HG03442 (cell line): ENCODE data around the gene EN2.

Source experiments
- ATAC-seq: cut with Tn5 transposase; IDR thresholded peaks from one replicate; pipeline ENCODE4 v1.9.1; 2021; ENCODE audit warnings: mild to moderate bottlenecking, moderate library complexity; ENCODE audit not compliant: unreplicated experiment

The EN2 gene

DNA sequence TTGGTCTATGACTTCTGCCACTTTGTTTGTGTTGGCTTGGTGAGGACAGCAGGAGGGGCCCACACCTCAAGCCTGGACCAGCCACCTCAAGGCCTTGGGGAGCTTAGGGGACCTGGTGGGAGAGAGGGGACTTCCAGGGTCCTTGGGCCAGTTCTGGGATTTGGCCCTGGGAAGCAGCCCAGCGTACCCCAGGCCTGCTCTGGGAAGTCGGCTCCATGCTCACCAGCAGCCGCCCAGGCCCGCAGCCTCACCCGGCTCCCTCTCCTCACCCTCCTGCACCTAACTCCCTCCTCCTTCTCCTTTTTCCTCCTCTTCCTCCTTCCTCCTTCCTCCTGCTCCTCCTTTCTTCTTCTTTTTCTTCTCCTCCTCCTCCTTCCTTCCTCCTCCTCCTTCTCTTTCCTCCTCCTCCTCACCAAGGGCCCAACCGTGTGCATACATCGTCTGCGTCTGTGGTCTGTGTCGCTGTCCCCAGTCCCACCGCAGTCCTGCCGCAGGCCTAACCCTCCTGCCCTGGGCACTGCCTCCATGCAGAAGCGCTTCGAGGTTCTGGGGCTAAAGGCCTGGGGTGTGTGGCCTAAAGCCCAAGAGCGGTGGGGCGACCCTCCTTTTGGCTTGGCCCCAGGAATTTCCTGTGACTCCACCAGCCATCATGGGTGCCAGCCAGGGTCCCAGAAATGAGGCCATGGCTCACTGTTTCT is 5.3 kb downstream of the EN2 start:
- ATAC-seq, result no peak

GRCh38 chr7:155464183-155464582 is 6.3 kb downstream of the EN2 start:
- no peak for ATAC-seq

GRCh38 chr7:155464948-155465739 is 7.2 kb downstream of the EN2 start:
- ATAC-seq, result no peak

GRCh38 chr7:155465761-155466141 is 7.8 kb downstream of the EN2 start:
- ATAC-seq, result no peak

GRCh38 chr7:155466142-155466813 is 8.3 kb downstream of the EN2 start:
- ATAC-seq, result no peak

GRCh38 chr7:155466814-155467733 is 9.1 kb downstream of the EN2 start:
- ATAC-seq, result peak; percentile 64

DNA sequence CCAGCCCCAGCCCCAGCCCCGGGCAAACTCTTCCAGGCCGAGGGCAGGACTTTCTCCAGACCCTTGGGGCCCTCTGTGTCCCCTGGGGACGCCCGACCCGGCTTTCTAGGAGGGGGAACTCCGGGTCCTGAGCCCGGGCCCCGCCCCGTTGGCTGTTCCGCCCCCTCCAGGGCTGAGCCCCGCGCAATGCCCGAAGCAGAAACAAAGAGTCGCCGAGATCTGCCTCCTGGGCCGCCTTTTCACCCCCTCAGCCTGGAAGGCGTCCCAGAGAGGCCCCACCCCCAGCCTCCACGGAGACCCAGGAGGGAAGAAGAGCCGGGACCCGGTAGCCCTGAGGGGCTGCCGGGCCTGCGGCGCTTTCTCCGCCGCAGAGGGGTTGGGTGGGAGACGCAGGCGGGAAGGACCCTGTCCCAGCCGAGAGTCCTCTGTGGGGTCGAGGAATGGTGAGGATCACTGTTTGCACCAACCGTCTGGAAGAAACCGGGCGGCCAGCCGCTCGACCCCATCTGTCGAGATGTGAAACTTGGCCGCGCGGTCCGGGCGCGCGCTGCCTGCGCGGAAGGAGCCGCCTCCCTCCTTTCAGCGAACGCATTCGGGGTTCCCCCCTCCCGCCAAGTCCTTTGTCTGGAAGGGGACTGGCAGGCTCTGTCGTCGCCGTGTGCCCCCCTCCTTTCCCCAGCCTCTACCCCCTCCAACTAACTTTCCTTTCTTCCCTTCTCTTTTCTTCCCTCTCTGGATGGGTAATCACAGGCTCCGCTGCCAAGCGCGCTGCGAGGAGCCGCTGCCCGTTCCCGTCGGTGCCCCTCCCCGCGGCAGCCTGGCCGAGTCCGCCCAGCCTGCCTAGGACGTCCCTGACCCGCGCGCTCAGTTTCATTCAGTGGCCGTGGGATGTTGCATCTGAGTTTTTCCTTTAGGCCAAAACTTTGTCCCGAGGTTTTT is 10.2 kb downstream of the EN2 start:
- no peak for ATAC-seq

DNA sequence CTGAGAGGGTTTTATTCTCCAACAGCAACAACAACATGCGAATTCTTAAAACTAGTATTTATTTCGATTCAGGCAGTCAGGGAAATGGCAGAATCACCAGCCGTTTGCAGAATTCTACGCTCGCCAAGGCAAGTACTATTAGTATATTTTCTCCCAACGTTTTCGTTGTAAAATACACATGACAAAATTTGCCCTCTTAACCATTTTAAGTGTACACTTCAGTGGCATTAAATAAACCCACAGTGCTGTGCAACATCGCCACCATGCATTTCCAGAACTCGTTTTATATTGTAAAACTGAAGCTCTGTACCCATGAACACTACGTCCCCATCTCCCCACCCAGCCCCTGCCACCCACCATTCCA is 10.8 kb downstream of the EN2 start:
- ATAC-seq, result no peak

GRCh38 chr7:155469311-155470185 is 11.6 kb downstream of the EN2 start:
- ATAC-seq, result no peak

DNA sequence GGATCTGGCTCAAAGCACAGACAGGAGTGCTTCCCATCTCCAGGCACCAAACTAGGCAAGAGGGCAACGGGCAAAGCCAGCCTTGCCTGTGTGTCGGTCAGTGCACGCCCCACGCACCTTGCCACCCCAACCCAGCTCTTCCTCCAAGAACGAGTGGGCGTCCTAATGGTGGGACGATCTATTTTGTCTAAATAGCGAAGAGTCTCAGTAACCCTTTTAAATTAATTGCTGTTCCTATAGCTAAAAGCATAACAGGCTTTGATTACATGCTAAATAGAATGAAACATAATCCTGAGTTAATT is 12.2 kb downstream of the EN2 start:
- no peak for ATAC-seq

- ATAC-seq, result no peak
Observed at GRCh38 chr7:155470686-155471638, 13.0 kb downstream of the EN2 start.

DNA sequence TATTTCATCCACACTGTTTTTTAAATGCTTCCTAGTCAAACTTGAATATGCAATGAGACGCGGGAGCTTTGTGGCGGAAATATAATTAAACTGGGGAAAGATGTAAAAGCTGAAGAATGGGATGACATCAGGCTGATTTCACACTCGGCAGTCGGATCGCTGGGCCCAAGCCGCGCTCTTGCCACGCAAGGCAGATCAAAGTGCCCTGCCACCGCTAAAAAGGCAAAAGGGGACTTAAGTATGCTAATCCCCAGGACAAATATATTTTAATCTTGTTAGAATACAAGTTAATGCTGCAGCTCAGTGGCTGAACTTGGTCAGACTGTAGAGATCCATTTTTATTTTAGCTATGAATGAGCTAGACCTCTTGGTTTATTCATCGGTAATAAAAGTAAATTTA is 13.8 kb downstream of the EN2 start:
- no peak for ATAC-seq

DNA sequence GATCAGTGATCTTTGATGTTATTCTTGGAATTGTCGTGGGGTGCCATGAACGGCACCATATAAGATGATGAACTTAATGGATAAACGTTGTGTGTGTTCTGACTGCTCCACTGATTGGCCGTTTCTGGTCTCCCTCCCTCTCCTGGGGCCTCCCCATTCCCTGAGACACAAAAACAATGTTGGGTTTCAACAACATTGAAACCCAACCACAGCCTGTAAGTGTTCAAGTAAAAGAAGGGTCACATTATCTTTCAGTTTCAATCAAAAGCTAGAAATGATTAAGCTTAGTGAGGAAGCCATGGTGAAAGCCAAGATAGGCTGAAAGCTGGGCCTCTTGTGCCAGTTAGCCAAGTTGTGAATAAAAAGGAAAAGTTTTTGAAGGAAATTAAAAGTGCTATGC is 19.5 kb downstream of the EN2 start:
- ATAC-seq, result peak; percentile 94

DNA sequence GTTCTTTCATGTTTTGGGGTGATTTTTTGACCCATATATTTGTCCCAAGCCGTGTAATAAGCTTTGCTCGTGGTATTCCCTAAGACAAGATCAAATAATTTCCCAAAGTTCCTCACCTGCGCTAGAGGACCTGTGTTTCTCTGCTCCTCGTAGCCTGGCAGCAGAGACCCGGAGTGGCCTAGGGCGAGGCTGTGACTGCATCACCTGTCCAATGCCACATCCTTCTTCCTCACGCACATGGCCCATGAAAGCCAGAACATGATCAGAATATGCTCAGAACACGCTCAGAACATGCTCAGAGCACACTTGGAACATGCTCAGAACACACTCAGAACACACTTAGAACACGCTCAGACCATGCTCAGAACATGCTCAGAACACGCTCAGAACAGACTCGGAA is 23.8 kb downstream of the EN2 start:
- ATAC-seq, result no peak

GRCh38 chr7:155482511-155483183 is 24.7 kb downstream of the EN2 start:
- ATAC-seq, result peak; percentile 56

DNA sequence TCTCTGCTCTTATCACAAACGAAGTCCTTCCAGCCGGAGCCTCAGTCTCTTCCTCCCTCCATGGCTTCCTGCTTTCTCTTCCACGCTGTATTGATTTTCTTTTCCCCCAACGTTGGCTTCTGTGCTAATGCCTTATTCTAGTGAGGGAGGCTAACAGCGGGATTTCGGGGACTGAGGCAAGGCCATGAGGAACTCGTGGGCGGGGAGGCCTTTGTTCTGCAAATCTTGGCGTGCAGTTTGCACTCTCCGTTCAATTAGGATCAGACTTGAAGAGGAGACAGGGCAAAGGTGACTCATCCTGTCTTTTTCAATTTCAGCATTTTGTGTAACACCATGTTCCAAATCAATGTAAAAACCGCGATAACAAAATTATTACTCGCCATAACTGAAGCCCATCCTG is 25.3 kb downstream of the EN2 start:
- no peak for ATAC-seq

GRCh38 chr7:155483868-155484325 is 26.0 kb downstream of the EN2 start:
- ATAC-seq, result no peak
